Lung (tissue), 12 donors: Measurements from ENCODE around the gene CADM2. TPM values are rescaled to one million over a fixed set of nuclear protein-coding genes. Genes with fewer than 3 reads are reported as not detected.

Experiments
- ATAC-seq: fragments of 200-7000 bp; cut with Tn5 transposase; one replicate; pipeline ENCODE4 v1.9.1; 2020; ENCODE audit warnings: moderate number of reproducible peaks; ENCODE audit not compliant: insufficient read depth, low FRiP score
- DNase-seq, 3 donors: peaks; one replicate each; pipeline ENCODE4 v3.0.0-alpha.2; 2013 to 2017
- H3K27ac ChIP-seq, 2 donors: one replicate each; pipeline ENCODE4 v1.5.1; 2013; ENCODE audit warnings: mild to moderate bottlenecking in 2 of 2, moderate library complexity in 2 of 2, control low read depth in 1 of 2, inconsistent platforms in 1 of 2, low read depth in 1 of 2, low read length in 1 of 2
- H3K27me3 ChIP-seq, 3 donors: one replicate each; pipeline ENCODE4 v1.5.1; 2013; ENCODE audit warnings: low read length in 2 of 3; ENCODE audit not compliant: control insufficient read depth in 3 of 3, insufficient read depth in 3 of 3
- H3K36me3 ChIP-seq, 4 donors: one replicate each; pipeline ENCODE4 v1.5.1; 2013; ENCODE audit warnings: low read length in 4 of 4, mild to moderate bottlenecking in 1 of 4, moderate library complexity in 1 of 4; ENCODE audit not compliant: control insufficient read depth in 4 of 4, insufficient read depth in 4 of 4
- H3K4me1 ChIP-seq, 5 donors: one replicate each; pipeline ENCODE4 v1.5.1; 2013; ENCODE audit warnings: low read length in 5 of 5, mild to moderate bottlenecking in 2 of 5, moderate library complexity in 1 of 5; ENCODE audit not compliant: control insufficient read depth in 5 of 5, insufficient read depth in 5 of 5
- H3K4me3 ChIP-seq: one replicate; pipeline ENCODE4 v1.5.1; 2013; ENCODE audit warnings: mild to moderate bottlenecking, control low read depth, moderate library complexity
- H3K9ac ChIP-seq, 2 donors: one replicate each; pipeline ENCODE4 v1.5.1; 2013; ENCODE audit warnings: low read length in 2 of 2, control low read depth in 1 of 2; ENCODE audit not compliant: insufficient read depth in 1 of 2
- H3K9me3 ChIP-seq, 4 donors: one replicate each; pipeline ENCODE4 v1.5.1; 2013; ENCODE audit warnings: low read length in 3 of 4, mild to moderate bottlenecking in 1 of 4, moderate library complexity in 1 of 4; ENCODE audit not compliant: control insufficient read depth in 4 of 4, insufficient read depth in 3 of 4
- CTCF ChIP-seq: IDR thresholded peaks from 2 replicates; pipeline ENCODE4 v1.5.1; 2012; ENCODE audit warnings: mild to moderate bottlenecking; ENCODE audit errors: control extremely low read depth, extremely low read depth
- WGBS, 2 donors: extraction: QIAGEN DNeasy Blood & Tissue Kit; methylation state at CpG; one replicate each; pipeline ENCODE4 v1.1.7; 2013; 5-methylcytosine and 5-hydroxymethylcytosine counted together
- polyA plus RNA-seq, 2 donors: library from polyadenylated mRNA; stranded (reverse); fragments of 200-250 nt; gene quantifications; one replicate each; pipeline ENCODE4 v1.2.1, GENCODE V29; 2013
- total RNA-seq, 2 donors: library from RNA; depleted of rRNA in 1 of 2; stranded (reverse); fragments of >200 nt in 1 of 2; gene quantifications; one replicate each; pipeline ENCODE4 v1.2.1, GENCODE V29; 2014 to 2021
- donor health status: control.
- donor health status: control.
- donor health status: Bipolar disorder and iron deficiency.
- donor health status: healthy.
- donor health status: DM: yes; HTN: yes; CAD: no.

Gene CADM2
- total and polyA plus RNA-seq, 4 donors = 0.14 to 3.3 (median 0.32) TPM

GRCh38 chr3:85864896-85865295 lies 906.1 kb downstream of the CADM2 start:
- Histone ChIP-seq H3K9ac (no peak overlapping the region), H3K27ac (no peak overlapping the region), H3K27me3 (no peaks in the 10 kb centered on the region), H3K36me3 (no peaks in the 10 kb centered on the region), H3K9me3 (no peaks in the 10 kb centered on the region), H3K4me3 (no peak overlapping the region), H3K4me1 (no peaks in the 10 kb centered on the region)
- 67 to 100% methylated on average over 1 of the region's 1 CpG for WGBS, 2 donors
- ATAC-seq = no peak
- no peak for TF ChIP-seq CTCF
- peak in 2 of 3 donors; percentile 29 to 51 for DNase-seq

GRCh38 chr3:85867072-85867471 lies 908.3 kb downstream of the CADM2 start:
- Histone ChIP-seq H3K27me3 (no peaks in the 10 kb centered on the region), H3K9me3 (no peaks in the 10 kb centered on the region), H3K36me3 (no peaks in the 10 kb centered on the region), H3K9ac (no peak overlapping the region), H3K27ac (no peak overlapping the region), H3K4me1 (no peaks in the 10 kb centered on the region), H3K4me3 (no peak overlapping the region)
- ATAC-seq (no peak), DNase-seq (no peak)
- no peak for TF ChIP-seq CTCF
- 83 to 84% methylated on average over 3 of the region's 3 CpGs for WGBS, 2 donors

DNA sequence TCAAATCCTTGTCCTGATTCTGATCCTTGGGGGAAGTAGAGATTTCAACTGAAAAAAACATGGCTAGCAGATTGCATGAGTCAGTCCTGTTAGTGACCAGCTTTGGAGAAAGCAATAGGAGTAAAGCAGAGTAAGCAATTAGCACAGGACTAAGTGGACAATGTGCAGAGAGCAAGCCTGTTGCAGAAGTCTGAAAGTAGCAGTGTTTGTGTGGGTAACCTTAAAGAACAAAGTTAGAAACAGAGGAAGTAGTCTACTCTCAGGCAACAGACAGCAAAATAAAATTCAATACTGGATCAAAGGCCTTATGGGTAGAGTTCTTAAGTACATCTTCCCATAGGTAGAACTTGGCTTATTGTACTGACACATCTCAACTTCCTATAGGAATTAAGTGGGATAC lies 916.8 kb downstream of the CADM2 start:
- no peaks in the 10 kb centered on the region for H3K27me3 ChIP-seq
- H3K4me1 ChIP-seq = no peaks in the 10 kb centered on the region
- no peaks in the 10 kb centered on the region for H3K9me3 ChIP-seq
- ATAC-seq (no peak), DNase-seq (no peak)
- H3K36me3 ChIP-seq = no peaks in the 10 kb centered on the region
- TF ChIP-seq CTCF = no peak
- H3K27ac ChIP-seq = no peak overlapping the region
- no peak overlapping the region for H3K9ac ChIP-seq
- no peak overlapping the region for H3K4me3 ChIP-seq

DNA sequence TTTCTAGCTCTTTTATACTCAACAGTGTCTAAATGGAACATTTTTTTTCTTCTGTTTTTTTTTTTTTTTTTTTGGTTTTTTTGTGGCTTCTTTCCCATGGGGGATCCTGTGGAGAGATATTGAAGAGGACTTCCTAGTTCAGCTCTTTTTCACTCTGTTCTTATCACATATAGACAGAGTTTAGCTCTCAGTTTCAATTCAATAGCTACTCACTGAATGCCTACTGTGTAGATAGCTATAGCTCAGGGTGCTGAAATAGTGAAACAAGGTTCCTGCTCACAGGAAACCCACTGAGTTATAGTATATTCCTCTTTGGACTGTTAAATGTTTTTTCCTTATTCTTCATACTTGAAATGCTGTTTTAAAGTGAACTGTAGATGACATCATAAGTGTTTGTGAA lies 918.8 kb downstream of the CADM2 start:
- Histone ChIP-seq H3K27ac (no peak overlapping the region), H3K9me3 (no peaks in the 10 kb centered on the region), H3K4me3 (no peak overlapping the region), H3K4me1 (no peaks in the 10 kb centered on the region), H3K36me3 (no peaks in the 10 kb centered on the region), H3K27me3 (no peaks in the 10 kb centered on the region), H3K9ac (no peak overlapping the region)
- DNase-seq (no peak), ATAC-seq (no peak)
- TF ChIP-seq CTCF = no peak
